ENCODE measurements around the gene ELOA.

GRCh38 chr1:23799570-23800399 is 56.5 kb downstream of the ELOA start:
- TF ChIP-seq CTCF (IDR thresholded peaks at IDR 0.05) (no peak), POLR2A (IDR thresholded peaks at IDR 0.05) (peak in 3 of 4 donors; percentile 52 to 73 (median 54))
